Vagina (tissue), 2 donors: ENCODE results near the gene TMEM108. TPM values are rescaled to one million over a fixed set of nuclear protein-coding genes. Genes with fewer than 3 reads are reported as not detected.

Experiments
- DNase-seq, 2 donors: peaks; one replicate each; pipeline ENCODE4 v3.0.0-alpha.2; 2017; ENCODE audit errors: extremely low spot score in 2 of 2
- H3K27ac ChIP-seq: fragments of 200-600 bp; sonication (generic); one replicate; pipeline ENCODE4 v1.5.1; 2019
- H3K27me3 ChIP-seq: fragments of 200-600 bp; sonication (generic); one replicate; pipeline ENCODE4 v1.5.1; 2019
- H3K36me3 ChIP-seq, 2 donors: fragments of 200-600 bp; sonication (generic); one replicate each; pipeline ENCODE4 v1.5.1; 2017 to 2019
- H3K4me1 ChIP-seq: fragments of 200-600 bp; sonication (generic); one replicate; pipeline ENCODE4 v1.5.1; 2019
- H3K4me3 ChIP-seq, 2 donors: fragments of 200-600 bp; sonication (generic); 1 replicate in 1 of 2; 2 replicates in 1 of 2; pipeline ENCODE4 v1.5.1; 2016 to 2019
- H3K9me3 ChIP-seq: fragments of 200-600 bp; sonication (generic); one replicate; pipeline ENCODE4 v1.5.1; 2019
- POLR2A ChIP-seq, 2 donors: fragments of 450-650 bp; IDR thresholded peaks; one replicate each; pipeline ENCODE4 v1.6.1; 2017; ENCODE audit warnings: antibody characterized with exemption in 2 of 2, mild to moderate bottlenecking in 2 of 2, moderate library complexity in 2 of 2
- POLR2AphosphoS5 ChIP-seq, 2 donors: sonication (generic); formaldehyde crosslinking; IDR thresholded peaks; one replicate each; pipeline ENCODE4 v1.9.0; 2017; ENCODE audit warnings: antibody characterized with exemption in 2 of 2, mild to moderate bottlenecking in 2 of 2, low read depth in 1 of 2; ENCODE audit not compliant: insufficient read depth in 1 of 2
- intact Hi-C: fragments of 100-400 bp; cut with DNase I; formaldehyde crosslinking; loops from one replicate; pipeline ENCODE4 v1.15.1; 2023
- total RNA-seq: library from RNA; depleted of rRNA; stranded (reverse); fragments of >200 nt; gene quantifications from one replicate; pipeline ENCODE4 v1.2.3, GENCODE V29; 2016
- TF ChIP-seq, protein P1 (sequence below), 3 experiments: fragments of 450-650 bp in 2 of 3; fragments of 200-600 bp in 1 of 3; sonication (generic) in 1 of 3; IDR thresholded peaks; one replicate each; pipeline ENCODE4 v1.5.1; 2017 to 2019; ENCODE audit warnings: antibody characterized with exemption in 3 of 3, mild to moderate bottlenecking in 2 of 3, moderate library complexity in 2 of 3

TMEM108 gene
- total RNA-seq, 1 donor from 2014 or later = 3.2 TPM

DNA sequence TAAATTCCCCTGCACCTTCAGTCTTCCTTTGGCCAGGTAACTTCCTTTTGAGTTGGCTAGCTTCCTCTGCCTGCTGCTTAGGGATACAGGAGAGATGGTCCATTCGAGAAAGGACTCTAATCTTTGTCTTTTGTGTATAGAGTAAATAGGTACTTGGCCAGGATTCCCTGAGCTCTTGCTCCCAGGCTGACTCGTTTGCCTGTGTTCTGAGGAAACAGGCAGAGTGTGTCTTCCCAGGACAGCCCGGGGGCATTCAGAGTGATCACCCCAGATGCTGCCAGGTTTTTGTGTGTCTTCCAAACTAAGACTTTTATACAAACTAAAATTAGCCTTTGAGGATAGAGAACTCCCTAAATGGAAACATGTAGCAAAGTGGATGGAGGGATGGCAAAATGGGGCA lies 39.5 kb downstream of the TMEM108 start:
- H3K27me3 ChIP-seq = no peaks in the 10 kb centered on the region
- H3K9me3 ChIP-seq = no peaks in the 10 kb centered on the region
- TF ChIP-seq, protein P1, sequence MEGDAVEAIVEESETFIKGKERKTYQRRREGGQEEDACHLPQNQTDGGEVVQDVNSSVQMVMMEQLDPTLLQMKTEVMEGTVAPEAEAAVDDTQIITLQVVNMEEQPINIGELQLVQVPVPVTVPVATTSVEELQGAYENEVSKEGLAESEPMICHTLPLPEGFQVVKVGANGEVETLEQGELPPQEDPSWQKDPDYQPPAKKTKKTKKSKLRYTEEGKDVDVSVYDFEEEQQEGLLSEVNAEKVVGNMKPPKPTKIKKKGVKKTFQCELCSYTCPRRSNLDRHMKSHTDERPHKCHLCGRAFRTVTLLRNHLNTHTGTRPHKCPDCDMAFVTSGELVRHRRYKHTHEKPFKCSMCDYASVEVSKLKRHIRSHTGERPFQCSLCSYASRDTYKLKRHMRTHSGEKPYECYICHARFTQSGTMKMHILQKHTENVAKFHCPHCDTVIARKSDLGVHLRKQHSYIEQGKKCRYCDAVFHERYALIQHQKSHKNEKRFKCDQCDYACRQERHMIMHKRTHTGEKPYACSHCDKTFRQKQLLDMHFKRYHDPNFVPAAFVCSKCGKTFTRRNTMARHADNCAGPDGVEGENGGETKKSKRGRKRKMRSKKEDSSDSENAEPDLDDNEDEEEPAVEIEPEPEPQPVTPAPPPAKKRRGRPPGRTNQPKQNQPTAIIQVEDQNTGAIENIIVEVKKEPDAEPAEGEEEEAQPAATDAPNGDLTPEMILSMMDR (IDR thresholded peaks at IDR 0.05) = no peak
- TF ChIP-seq POLR2AphosphoS5 (IDR thresholded peaks at IDR 0.05; ENCODE audit: insufficient read depth in 1 of 2, low read depth in 1 of 2) = no peak
- no peak for TF ChIP-seq POLR2A (IDR thresholded peaks at IDR 0.05)
- H3K4me1 ChIP-seq = no peaks in the 10 kb centered on the region
- DNase-seq = no peak
- no peaks in the 10 kb centered on the region for H3K36me3 ChIP-seq
- H3K4me3 ChIP-seq = no peak overlapping the region
- no peak overlapping the region for H3K27ac ChIP-seq
- intact Hi-C loops = no loop called here

DNA sequence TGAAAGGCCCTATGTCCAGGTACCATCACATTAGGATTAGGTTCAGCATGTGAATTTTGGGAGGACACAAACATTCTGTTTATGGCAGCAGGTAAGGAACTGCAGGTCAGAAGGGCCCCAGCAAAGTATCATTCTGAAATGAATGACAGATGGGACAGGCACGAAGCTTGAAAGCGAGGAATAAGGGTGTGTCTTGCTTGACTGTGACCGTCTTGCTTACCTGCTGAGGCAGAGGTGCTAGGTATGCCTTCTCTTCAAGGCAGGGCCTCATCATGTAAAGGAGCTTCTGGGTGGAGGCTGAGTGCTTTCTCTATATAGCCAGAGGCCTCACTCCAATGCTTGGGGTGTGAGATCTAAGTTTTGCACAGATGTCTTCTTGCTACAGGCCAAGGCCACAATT lies 41.4 kb downstream of the TMEM108 start:
- no peaks in the 10 kb centered on the region for H3K4me1 ChIP-seq
- H3K27ac ChIP-seq = no peak overlapping the region
- no peaks in the 10 kb centered on the region for H3K9me3 ChIP-seq
- intact Hi-C loops = no loop called here
- H3K27me3 ChIP-seq = no peaks in the 10 kb centered on the region
- no peaks in the 10 kb centered on the region for H3K36me3 ChIP-seq
- no peak overlapping the region for H3K4me3 ChIP-seq
- TF ChIP-seq POLR2A (IDR thresholded peaks at IDR 0.05) (no peak), POLR2AphosphoS5 (IDR thresholded peaks at IDR 0.05; ENCODE audit: insufficient read depth in 1 of 2, low read depth in 1 of 2) (no peak)
- TF ChIP-seq, protein P1 (IDR thresholded peaks at IDR 0.05) = no peak
- no peak for DNase-seq

DNA sequence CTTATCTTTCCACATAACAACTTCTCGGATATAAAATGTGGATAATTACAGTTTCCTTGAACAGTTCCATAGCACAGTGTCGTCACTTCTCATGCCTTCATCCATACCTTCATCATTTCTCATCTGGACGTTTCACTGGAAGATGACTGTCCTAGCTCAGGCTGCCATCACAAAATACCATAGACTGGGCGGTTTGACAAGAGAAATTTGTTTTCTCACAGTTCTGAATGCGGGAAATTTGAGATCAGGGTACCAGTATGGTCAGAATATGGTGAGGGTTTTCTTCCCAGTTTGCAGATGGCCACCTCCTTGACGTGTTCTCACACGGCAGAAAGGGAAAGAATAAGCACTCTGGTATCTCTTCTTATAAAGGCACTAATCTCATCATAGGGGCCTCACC lies 42.8 kb downstream of the TMEM108 start:
- no peak for DNase-seq
- no peaks in the 10 kb centered on the region for H3K36me3 ChIP-seq
- no peaks in the 10 kb centered on the region for H3K9me3 ChIP-seq
- TF ChIP-seq, protein P1 (IDR thresholded peaks at IDR 0.05) = no peak
- TF ChIP-seq POLR2A (IDR thresholded peaks at IDR 0.05) = no peak
- TF ChIP-seq POLR2AphosphoS5 (IDR thresholded peaks at IDR 0.05; ENCODE audit: insufficient read depth in 1 of 2, low read depth in 1 of 2) = no peak
- intact Hi-C loops = no loop called here
- H3K27me3 ChIP-seq = no peaks in the 10 kb centered on the region
- no peak overlapping the region for H3K4me3 ChIP-seq
- H3K27ac ChIP-seq = no peak overlapping the region
- no peaks in the 10 kb centered on the region for H3K4me1 ChIP-seq

DNA sequence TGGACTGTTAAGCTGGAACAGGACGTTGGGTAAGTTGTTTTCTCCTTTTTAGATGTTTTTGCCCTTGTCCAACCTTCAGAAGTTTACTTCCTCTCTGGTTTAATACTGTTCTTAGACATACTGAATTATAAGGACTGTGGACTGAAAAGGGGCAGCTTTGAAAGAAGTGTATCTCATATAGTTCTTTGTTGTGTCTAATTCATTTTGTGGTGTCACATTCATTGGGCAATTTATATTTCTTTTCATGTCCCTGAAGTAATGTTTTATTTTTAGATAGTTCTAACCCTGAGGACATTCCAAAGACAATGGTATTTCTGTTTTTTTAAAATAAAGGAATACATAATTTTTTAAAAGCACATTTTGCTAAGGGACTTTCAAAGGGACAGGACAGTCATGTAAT lies 45.2 kb downstream of the TMEM108 start:
- TF ChIP-seq, protein P1 (IDR thresholded peaks at IDR 0.05) = no peak
- Histone ChIP-seq H3K4me3 (no peak overlapping the region), H3K4me1 (no peaks in the 10 kb centered on the region), H3K27me3 (no peaks in the 10 kb centered on the region), H3K27ac (no peak overlapping the region), H3K9me3 (no peaks in the 10 kb centered on the region), H3K36me3 (no peaks in the 10 kb centered on the region)
- intact Hi-C loops = no loop called here
- no peak for DNase-seq

DNA sequence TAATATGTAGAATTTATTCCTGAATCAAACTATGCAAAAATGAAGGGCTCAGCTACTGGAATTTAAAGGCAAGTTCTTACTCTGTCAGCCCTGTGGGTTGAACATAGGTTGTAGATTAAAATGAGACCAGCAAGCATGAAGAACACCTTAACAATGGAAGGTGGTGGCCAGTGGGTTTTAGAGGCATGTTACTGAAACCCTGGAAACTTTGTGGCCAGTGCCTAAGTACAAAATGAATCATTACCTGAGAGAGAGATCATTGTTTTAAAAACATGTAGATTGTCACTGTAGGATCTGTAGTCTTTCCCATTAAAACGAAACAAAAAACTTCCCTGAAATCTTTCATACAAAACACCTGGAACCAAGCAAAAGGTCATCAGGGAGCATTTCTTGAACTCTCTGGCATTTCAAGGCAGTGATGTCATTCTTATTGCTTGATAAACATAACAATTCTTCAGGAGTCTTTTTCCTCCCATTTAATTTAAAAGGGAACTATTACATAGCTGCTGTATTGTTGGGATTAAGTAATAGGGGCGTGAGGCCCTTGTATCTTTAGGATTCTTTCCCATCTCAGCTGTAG lies 51.8 kb downstream of the TMEM108 start:
- Histone ChIP-seq H3K36me3 (no peaks in the 10 kb centered on the region), H3K27ac (no peak overlapping the region), H3K9me3 (no peaks in the 10 kb centered on the region), H3K4me3 (no peak overlapping the region), H3K27me3 (no peaks in the 10 kb centered on the region), H3K4me1 (no peaks in the 10 kb centered on the region)
- TF ChIP-seq POLR2A (IDR thresholded peaks at IDR 0.05) (no peak), POLR2AphosphoS5 (IDR thresholded peaks at IDR 0.05; ENCODE audit: insufficient read depth in 1 of 2, low read depth in 1 of 2) (no peak)
- TF ChIP-seq, protein P1 (IDR thresholded peaks at IDR 0.05) = no peak
- intact Hi-C loops = no loop called here
- DNase-seq = no peak
